Measurements from ENCODE around the gene APLP2. TPM values are rescaled to one million over a fixed set of nuclear protein-coding genes. Genes with fewer than 3 reads are reported as not detected.

APLP2 gene
- polyA plus RNA-seq, 3 donors = 486 to 622 (median 591) TPM

- H2AFZ ChIP-seq (ENCODE audit: insufficient read depth, low read depth, low read length, poor library complexity, severe bottlenecking) = peak within 1 kb of the TSS; percentile 81
- H3K36me3 ChIP-seq (replicated peaks in 1 of 2; ENCODE audit: control insufficient read depth in 1 of 2, insufficient read depth in 2 of 2, low read length in 2 of 2) = no peaks in the 10 kb centered on the region
- Mint-ChIP-seq H3K36me3 (peaks cover 5 to 8% of the 10 kb centered on the region in 2 donors), H3K27me3 (ENCODE audit: low read depth in 3 of 3) (peaks cover 15 to 26% (median 15%) of the 10 kb centered on the region in 3 donors), H3K9me3 (peaks cover 0 to 6% (median 0%) of the 10 kb centered on the region in 7 donors), H3K4me3 (peak within 1 kb of the TSS; percentile 83 to 92), H3K27ac (peak within 1 kb of the TSS in 6 of 7 donors; percentile 69 to 86 (median 80)), H3K4me1 (peaks cover 82% of the 10 kb centered on the region)
- intact Hi-C loops (cut with micrococcal nuclease) = loop anchor here in 1 of 2 donors (10.0 kb wide), 1 partner anchor 155 kb away; the partner anchor contains the start of gene ZBTB44
- H4K20me1 ChIP-seq (ENCODE audit: insufficient read depth, low read length) = peaks cover 15% of the 10 kb centered on the region
- peak within 1 kb of the TSS; percentile 63 for H3K9ac ChIP-seq (ENCODE audit: insufficient read depth, low read length, poor library complexity, severe bottlenecking)
- peak within 1 kb of the TSS; percentile 22 to 75 (median 40) for H3K4me3 ChIP-seq (replicated peaks in 1 of 3; ENCODE audit: low read depth in 2 of 3, low read length in 3 of 3)
- H3K9me3 ChIP-seq (replicated peaks in 1 of 2; ENCODE audit: control insufficient read depth in 1 of 2, insufficient read depth in 1 of 2, low read length in 2 of 2) = no peaks in the 10 kb centered on the region
- peak in 2 of 3 donors; percentile 42 to 55 for DNase-seq
- peak within 1 kb of the TSS in 1 of 2 donors; percentile 56 for H3K27ac ChIP-seq (ENCODE audit: low read depth in 1 of 2, low read length in 2 of 2)
- peaks cover 75 to 82% of the 10 kb centered on the region in 2 donors for H3K4me1 ChIP-seq (ENCODE audit: control insufficient read depth in 1 of 2, insufficient read depth in 2 of 2, low read length in 2 of 2)
- H3K4me2 ChIP-seq (replicated peaks; ENCODE audit: extremely low read depth, low read length, poor library complexity, severe bottlenecking) = peak within 1 kb of the TSS; percentile 79
- H3K27me3 ChIP-seq (ENCODE audit: control insufficient read depth in 2 of 2, insufficient read depth in 2 of 2, low read length in 2 of 2) = peaks cover 0 to 14% of the 10 kb centered on the region in 2 donors
- TF ChIP-seq CTCF (IDR thresholded peaks at IDR 0.05) = no peak
- under 1% methylated on average over 81 of the region's 89 CpGs for WGBS (ENCODE audit: insufficient coverage)
- H3K79me2 ChIP-seq (ENCODE audit: insufficient read depth, low read length) = peaks cover 35% of the 10 kb centered on the region
Measured at GRCh38 chr11:130159657-130160497, 90.2 kb downstream of the APLP2 start, which contains the start of gene ST14. Gene ST14 (plus strand): TSS chr11:130159782. CDS start chr11:130159980, 198 bp downstream.

GRCh38 chr11:130160498-130161155 lies 90.9 kb downstream of the APLP2 start:
- peak overlapping the region; percentile 81 for H2AFZ ChIP-seq (ENCODE audit: insufficient read depth, low read depth, low read length, poor library complexity, severe bottlenecking)
- H4K20me1 ChIP-seq (ENCODE audit: insufficient read depth, low read length) = peaks cover 15% of the 10 kb centered on the region
- H3K27me3 Mint-ChIP-seq (ENCODE audit: low read depth in 3 of 3) = peaks cover 13 to 26% (median 15%) of the 10 kb centered on the region in 3 donors

More at GRCh38 chr11:130160498-130161155, 90.9 kb downstream of the APLP2 start:
- 37% methylated on average over 15 of the region's 19 CpGs for WGBS (ENCODE audit: insufficient coverage)
- Histone ChIP-seq H3K9me3 (replicated peaks in 1 of 2; ENCODE audit: control insufficient read depth in 1 of 2, insufficient read depth in 1 of 2, low read length in 2 of 2) (no peaks in the 10 kb centered on the region), H3K27me3 (ENCODE audit: control insufficient read depth in 2 of 2, insufficient read depth in 2 of 2, low read length in 2 of 2) (peaks cover 0 to 14% of the 10 kb centered on the region in 2 donors), H3K36me3 (replicated peaks in 1 of 2; ENCODE audit: control insufficient read depth in 1 of 2, insufficient read depth in 2 of 2, low read length in 2 of 2) (no peaks in the 10 kb centered on the region), H3K27ac (ENCODE audit: low read depth in 1 of 2, low read length in 2 of 2) (peak overlapping the region in 1 of 2 donors; percentile 56), H3K4me1 (ENCODE audit: control insufficient read depth in 1 of 2, insufficient read depth in 2 of 2, low read length in 2 of 2) (peaks cover 75 to 82% of the 10 kb centered on the region in 2 donors), H3K4me2 (replicated peaks; ENCODE audit: extremely low read depth, low read length, poor library complexity, severe bottlenecking) (peak overlapping the region; percentile 79), H3K4me3 (replicated peaks in 1 of 3; ENCODE audit: low read depth in 2 of 3, low read length in 3 of 3) (peak overlapping the region; percentile 22 to 75 (median 40)), H3K9ac (ENCODE audit: insufficient read depth, low read length, poor library complexity, severe bottlenecking) (peak overlapping the region; percentile 63), H3K79me2 (ENCODE audit: insufficient read depth, low read length) (peaks cover 42% of the 10 kb centered on the region)
- H3K36me3 Mint-ChIP-seq = peaks cover 5 to 8% of the 10 kb centered on the region in 2 donors
- DNase-seq = peak in 2 of 3 donors; percentile 35 to 41
- peak overlapping the region; percentile 83 to 92 for H3K4me3 Mint-ChIP-seq
- no peak for TF ChIP-seq CTCF (IDR thresholded peaks at IDR 0.05)
- intact Hi-C loops (cut with micrococcal nuclease) = loop anchor here in 1 of 2 donors (10.0 kb wide), 1 partner anchor 154 kb away; the partner anchor contains the start of gene ZBTB44
- H3K27ac Mint-ChIP-seq = peak overlapping the region in 6 of 7 donors; percentile 69 to 86 (median 80)
- peaks cover 0 to 6% (median 0%) of the 10 kb centered on the region in 7 donors for H3K9me3 Mint-ChIP-seq
- peaks cover 82% of the 10 kb centered on the region for H3K4me1 Mint-ChIP-seq
